Right lobe of liver (tissue), 6 donors: ENCODE measurements around the gene FZD2. TPM values are rescaled to one million over a fixed set of nuclear protein-coding genes. Genes with fewer than 3 reads are reported as not detected.

ENCODE experiments used
- ATAC-seq, 4 donors: fragments of 200-7000 bp; cut with Tn5 transposase; one replicate each; pipeline ENCODE4 v1.9.1; 2020; ENCODE audit warnings: mild to moderate bottlenecking in 4 of 4, moderate library complexity in 4 of 4
- DNase-seq, 3 donors: peaks; one replicate each; pipeline ENCODE4 v3.0.0-alpha.2; 2020
- H3K27ac ChIP-seq, 3 donors: fragments of 200-600 bp; one replicate each; pipeline ENCODE4 v1.8.0; 2022
- H3K27me3 ChIP-seq, 2 donors: fragments of 200-600 bp; one replicate each; pipeline ENCODE4 v1.8.0; 2022
- H3K36me3 ChIP-seq, 4 donors: fragments of 200-600 bp; sonication (generic) in 1 of 4; one replicate each; pipeline versions ENCODE4 v1.5.1 to v1.8.0; 2017 to 2022; ENCODE audit warnings: control low read depth in 1 of 4
- H3K4me1 ChIP-seq, 4 donors: fragments of 200-600 bp; sonication (generic) in 1 of 4; one replicate each; pipeline versions ENCODE4 v1.5.1 to v1.8.0; 2017 to 2022; ENCODE audit warnings: control low read depth in 1 of 4
- H3K4me3 ChIP-seq, 3 donors: fragments of 200-600 bp; one replicate each; pipeline ENCODE4 v1.8.0; 2022
- H3K9me3 ChIP-seq, 4 donors: fragments of 200-600 bp; sonication (generic) in 1 of 4; one replicate each; pipeline versions ENCODE4 v1.5.1 to v1.8.0; 2017 to 2022; ENCODE audit warnings: control low read depth in 1 of 4
- CTCF ChIP-seq, 4 donors: fragments of 200-600 bp in 3 of 4; fragments of 450-650 bp in 1 of 4; IDR thresholded peaks; one replicate each; pipeline versions ENCODE4 v1.5.1 to v1.8.0; 2016 to 2022; ENCODE audit warnings: antibody characterized with exemption in 4 of 4, mild to moderate bottlenecking in 2 of 4
- POLR2A ChIP-seq: fragments of 450-650 bp; IDR thresholded peaks from one replicate; pipeline ENCODE4 v1.6.1; 2017; ENCODE audit warnings: antibody characterized with exemption, mild to moderate bottlenecking
- WGBS: methylation state at CpG from one replicate; pipeline ENCODE4 v1.1.6; 2018; ENCODE audit warnings: low coverage, low lambda C conversion rate; ENCODE audit not compliant: insufficient coverage; ENCODE audit errors: missing lambda C conversion rate; 5-methylcytosine and 5-hydroxymethylcytosine counted together
- intact Hi-C, 2 donors: fragments of 100-400 bp; cut with DNase I; formaldehyde crosslinking; loops; one replicate each; pipeline versions ENCODE4 v1.11.2 to v1.14.1; 2022
- total RNA-seq, 6 experiments: library from RNA; depleted of rRNA in 2 of 6; stranded (reverse); fragments of >200 nt in 2 of 6; fragmentation: NEBNext Ultra II Directional in 3 of 6; extraction: Animal tissue kit (Norgen Biotek cat#: 25700) in 3 of 6; gene quantifications; one replicate each; pipeline versions ENCODE4 v1.1.0 to v1.2.4, GENCODE V29; 2016 to 2023
- donor health status: DM: no; HTN: yes; CAD: no.
- donor health status: DM: no; HTN: no; CAD: no.
- donor health status: DM: no; HTN: no; CAD: no.
- donor health status: DM: no; HTN: yes; CAD: no.
- donor health status: DM: no; HTN: yes; CAD: no.

The FZD2 gene
- total RNA-seq, 6 experiments from 2014 or later, result 0.11 to 0.64 (median 0.28) TPM

- Histone ChIP-seq H3K4me1 (no peaks in the 10 kb centered on the region), H3K27me3 (no peaks in the 10 kb centered on the region), H3K27ac (no peak overlapping the region), H3K36me3 (no peaks in the 10 kb centered on the region), H3K4me3 (no peak overlapping the region), H3K9me3 (no peaks in the 10 kb centered on the region)
- DNase-seq (no peak), ATAC-seq (no peak)
- TF ChIP-seq CTCF (IDR thresholded peaks at IDR 0.05) (no peak), POLR2A (no peak)
- intact Hi-C loops, result no loop called here
- WGBS, result 69% methylated on average over 10 of the region's 10 CpGs
Observed at GRCh38 chr17:44604768-44605485, 47.6 kb downstream of the FZD2 start.

- H3K27me3 ChIP-seq, result no peaks in the 10 kb centered on the region
- no peaks in the 10 kb centered on the region for H3K36me3 ChIP-seq
- TF ChIP-seq POLR2A (no peak), CTCF (IDR thresholded peaks at IDR 0.05) (no peak)
- 90% methylated on average over 11 of the region's 11 CpGs for WGBS
- no peak for ATAC-seq
- no peak overlapping the region for H3K4me3 ChIP-seq
- no peak for DNase-seq
- no peaks in the 10 kb centered on the region for H3K4me1 ChIP-seq
- intact Hi-C loops, result no loop called here
- no peak overlapping the region for H3K27ac ChIP-seq
- no peaks in the 10 kb centered on the region for H3K9me3 ChIP-seq
Observed at GRCh38 chr17:44606658-44607057, 49.4 kb downstream of the FZD2 start.

GRCh38 chr17:44607836-44608690 is 50.8 kb downstream of the FZD2 start:
- H3K27me3 ChIP-seq, result no peaks in the 10 kb centered on the region
- intact Hi-C loops, result no loop called here
- H3K4me1 ChIP-seq, result no peaks in the 10 kb centered on the region
- no peaks in the 10 kb centered on the region for H3K36me3 ChIP-seq
- TF ChIP-seq POLR2A (no peak), CTCF (IDR thresholded peaks at IDR 0.05) (no peak)
- DNase-seq (no peak), ATAC-seq (peak in 1 of 4 donors; percentile 11)
- H3K9me3 ChIP-seq, result no peaks in the 10 kb centered on the region
- no peak overlapping the region for H3K4me3 ChIP-seq
- 78% methylated on average over 1 of the region's 10 CpGs for WGBS
- no peak overlapping the region for H3K27ac ChIP-seq

GRCh38 chr17:44608727-44609435 is 51.6 kb downstream of the FZD2 start:
- Histone ChIP-seq H3K9me3 (no peaks in the 10 kb centered on the region), H3K27ac (no peak overlapping the region), H3K27me3 (no peaks in the 10 kb centered on the region), H3K36me3 (no peaks in the 10 kb centered on the region), H3K4me1 (no peaks in the 10 kb centered on the region), H3K4me3 (no peak overlapping the region)
- no peak for DNase-seq
- intact Hi-C loops, result no loop called here
- ATAC-seq, result no peak
- TF ChIP-seq CTCF (IDR thresholded peaks at IDR 0.05), result no peak
- TF ChIP-seq POLR2A, result no peak
- WGBS, result no CpG with 5 or more reads among the region's 6 CpGs
